Pancreas (tissue), 10 donors: ENCODE measurements around the gene SPA17. TPM values are rescaled to one million over a fixed set of nuclear protein-coding genes. Genes with fewer than 3 reads are reported as not detected.

Experiments
- ATAC-seq, 4 donors: fragments of 200-7000 bp; cut with Tn5 transposase; one replicate each; pipeline versions ENCODE4 v1.8.0 to v1.9.1; 2020; ENCODE audit warnings: mild to moderate bottlenecking in 4 of 4, moderate library complexity in 4 of 4
- DNase-seq, 6 donors: peaks; one replicate each; pipeline ENCODE4 v3.0.0-alpha.2; 2020
- FAIRE-seq: peaks from 2 replicates; lab custom pipeline; 2012; peaks lifted over from hg19 to GRCh38; lab: Jason Lieb, UNC
- H3K27ac ChIP-seq, 4 donors: fragments of 200-600 bp; sonication (generic); 1 replicate in 3 of 4; 2 replicates in 1 of 4; pipeline versions ENCODE4 v1.5.0 to v1.8.0; 2020
- H3K27me3 ChIP-seq, 4 donors: fragments of 200-600 bp; one replicate each; pipeline ENCODE4 v1.8.0; 2021
- H3K36me3 ChIP-seq, 3 donors: fragments of 200-600 bp; sonication (generic) in 1 of 3; one replicate each; pipeline versions ENCODE4 v1.5.0 to v1.8.0; 2020 to 2021
- H3K4me1 ChIP-seq, 3 donors: fragments of 200-600 bp; one replicate each; pipeline ENCODE4 v1.8.0; 2021
- H3K4me3 ChIP-seq, 4 donors: fragments of 200-600 bp; sonication (generic) in 2 of 4; one replicate each; pipeline versions ENCODE4 v1.5.0 to v1.8.0; 2020 to 2021
- H3K9me3 ChIP-seq, 4 donors: fragments of 200-600 bp; one replicate each; pipeline ENCODE4 v1.8.0; 2021
- WGBS, 2 donors: extraction: QIAGEN DNeasy Blood & Tissue Kit; methylation state at CpG; one replicate each; pipeline ENCODE4 v1.1.7; 2013; 5-methylcytosine and 5-hydroxymethylcytosine counted together
- intact Hi-C, 3 donors: fragments of 100-400 bp; cut with DNase I; formaldehyde crosslinking; loops; one replicate each; pipeline versions ENCODE4 v1.11.1 to v1.14.2; 2022
- polyA plus RNA-seq, 2 donors: library from polyadenylated mRNA; stranded (reverse); fragments of 200-250 nt; gene quantifications; one replicate each; pipeline ENCODE4 v1.2.3, GENCODE V29; 2013
- total RNA-seq, 6 donors: library from RNA; stranded (reverse); fragmentation: NEBNext Ultra II Directional in 4 of 6; extraction: Animal tissue kit (Norgen Biotek cat#: 25700) in 4 of 6; gene quantifications; one replicate each; pipeline versions ENCODE4 v1.2.1 to v1.2.4, GENCODE V29; 2021 to 2023
- TF ChIP-seq, protein P1 (sequence below), 4 donors: fragments of 200-600 bp; sonication (generic) in 3 of 4; IDR thresholded peaks; one replicate each; pipeline versions ENCODE4 v1.5.0 to v1.8.0; 2021; ENCODE audit warnings: antibody characterized with exemption in 4 of 4
- donor health status: healthy with polysubstance abuse.
- donor health status: DM: no; HTN: no; CAD: no; lungs with moderate emphysema.
- donor health status: DM: no; HTN: no; CAD: no.
- donor health status: control.
- donor health status: control.
- donor health status: Bipolar disorder and iron deficiency.
- donor health status: DM: yes; HTN: yes; CAD: no.
- donor health status: DM: no; HTN: no; CAD: no.
- donor health status: DM: no; HTN: no; CAD: no.
- donor health status: DM: yes; HTN: yes; CAD: no.

SPA17 gene
- total and polyA plus RNA-seq, 8 donors: 1.2 to 7.3 (median 2.4) TPM

DNA sequence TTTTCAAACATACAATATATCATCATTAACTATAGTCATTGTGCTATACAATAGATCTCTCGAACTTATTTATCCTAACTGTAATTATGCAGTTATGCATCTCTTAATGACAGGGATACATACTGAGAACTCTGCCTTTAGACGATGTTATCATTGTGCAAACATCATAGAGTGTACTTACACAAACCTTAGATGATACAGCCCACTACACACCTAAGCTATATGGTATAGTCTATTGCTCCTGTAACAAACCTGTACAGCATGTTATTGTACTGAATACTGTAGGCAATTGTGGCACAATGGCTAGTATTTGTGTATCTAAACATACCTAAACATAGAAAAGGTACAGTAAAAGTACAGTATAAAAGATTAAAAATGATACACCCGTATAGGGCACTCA is 38.7 kb downstream of the SPA17 start:
- Histone ChIP-seq H3K9me3 (no peaks in the 10 kb centered on the region), H3K27me3 (peaks cover 0 to 5% (median 0%) of the 10 kb centered on the region in 4 donors), H3K4me3 (no peak overlapping the region), H3K27ac (no peak overlapping the region), H3K36me3 (no peaks in the 10 kb centered on the region), H3K4me1 (peaks cover 0 to 1% (median 0%) of the 10 kb centered on the region in 3 donors)
- ATAC-seq: no peak
- TF ChIP-seq, protein P1, sequence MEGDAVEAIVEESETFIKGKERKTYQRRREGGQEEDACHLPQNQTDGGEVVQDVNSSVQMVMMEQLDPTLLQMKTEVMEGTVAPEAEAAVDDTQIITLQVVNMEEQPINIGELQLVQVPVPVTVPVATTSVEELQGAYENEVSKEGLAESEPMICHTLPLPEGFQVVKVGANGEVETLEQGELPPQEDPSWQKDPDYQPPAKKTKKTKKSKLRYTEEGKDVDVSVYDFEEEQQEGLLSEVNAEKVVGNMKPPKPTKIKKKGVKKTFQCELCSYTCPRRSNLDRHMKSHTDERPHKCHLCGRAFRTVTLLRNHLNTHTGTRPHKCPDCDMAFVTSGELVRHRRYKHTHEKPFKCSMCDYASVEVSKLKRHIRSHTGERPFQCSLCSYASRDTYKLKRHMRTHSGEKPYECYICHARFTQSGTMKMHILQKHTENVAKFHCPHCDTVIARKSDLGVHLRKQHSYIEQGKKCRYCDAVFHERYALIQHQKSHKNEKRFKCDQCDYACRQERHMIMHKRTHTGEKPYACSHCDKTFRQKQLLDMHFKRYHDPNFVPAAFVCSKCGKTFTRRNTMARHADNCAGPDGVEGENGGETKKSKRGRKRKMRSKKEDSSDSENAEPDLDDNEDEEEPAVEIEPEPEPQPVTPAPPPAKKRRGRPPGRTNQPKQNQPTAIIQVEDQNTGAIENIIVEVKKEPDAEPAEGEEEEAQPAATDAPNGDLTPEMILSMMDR (IDR thresholded peaks at IDR 0.05): no peak
- intact Hi-C loops: no loop called here
- 48 to 50% methylated on average over 3 of the region's 3 CpGs for WGBS, 2 donors
- FAIRE-seq: no peak
- DNase-seq: no peak

DNA sequence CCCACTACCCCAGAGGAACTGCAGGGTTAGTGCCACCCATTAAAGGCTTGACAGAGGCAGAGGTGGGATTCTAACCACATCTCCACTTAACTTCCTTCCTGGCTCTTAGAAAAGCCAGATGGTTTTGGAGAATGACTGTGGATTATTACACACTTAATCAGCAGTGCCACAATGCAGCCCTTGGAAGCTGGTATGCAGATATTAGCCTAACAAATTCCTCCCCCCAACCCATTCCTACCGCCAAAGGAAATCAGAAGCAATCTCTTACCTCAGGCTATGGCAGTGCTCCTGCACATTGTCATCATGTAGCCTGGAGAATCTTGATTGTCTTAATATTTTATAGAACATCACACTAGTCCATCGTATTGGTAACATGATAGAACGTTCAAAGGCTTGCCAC is 42.9 kb downstream of the SPA17 start:
- no peak overlapping the region for H3K27ac ChIP-seq
- DNase-seq: no peak
- no peak for FAIRE-seq

DNA sequence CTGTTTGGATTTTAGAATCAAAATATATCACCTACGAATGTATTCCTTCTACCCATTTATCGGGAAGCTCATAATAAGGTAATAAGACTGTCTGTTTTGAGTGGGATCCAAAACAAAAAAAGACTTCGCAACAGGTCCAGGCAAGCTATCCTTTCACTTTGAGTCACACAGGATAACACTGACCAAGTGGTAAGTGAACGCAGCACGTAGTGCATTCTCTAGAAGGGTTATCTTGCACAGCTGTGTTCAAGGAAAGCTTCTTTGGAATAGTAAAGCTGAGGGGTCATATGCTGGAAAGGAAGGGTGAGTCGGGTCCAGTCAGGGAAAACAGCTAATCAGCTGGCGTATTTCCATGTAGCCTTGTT is 43.7 kb downstream of the SPA17 start:
- intact Hi-C loops: no loop called here
- Histone ChIP-seq H3K27ac (no peak overlapping the region), H3K4me3 (peak overlapping the region in 1 of 4 donors; percentile 46), H3K27me3 (peaks cover 0 to 27% (median 0%) of the 10 kb centered on the region in 4 donors), H3K9me3 (no peaks in the 10 kb centered on the region), H3K4me1 (peaks cover 0 to 5% (median 0%) of the 10 kb centered on the region in 3 donors), H3K36me3 (no peaks in the 10 kb centered on the region)
- FAIRE-seq: no peak
- ATAC-seq: peak; percentile 6 to 48 (median 36)
- 38 to 49% methylated on average over 7 of the region's 7 CpGs for WGBS, 2 donors
- TF ChIP-seq, protein P1 (IDR thresholded peaks at IDR 0.05): no peak
- no peak for DNase-seq

More for the DNA sequence above, 42.9 kb downstream of the SPA17 start:
- intact Hi-C loops: no loop called here
- Histone ChIP-seq H3K36me3 (no peaks in the 10 kb centered on the region), H3K4me3 (no peak overlapping the region), H3K27me3 (peaks cover 0 to 27% (median 0%) of the 10 kb centered on the region in 4 donors), H3K9me3 (no peaks in the 10 kb centered on the region), H3K4me1 (peaks cover 0 to 5% (median 0%) of the 10 kb centered on the region in 3 donors)
- 59 to 74% methylated on average over 3 of the region's 3 CpGs for WGBS, 2 donors
- TF ChIP-seq, protein P1 (IDR thresholded peaks at IDR 0.05): no peak
- no peak for ATAC-seq

DNA sequence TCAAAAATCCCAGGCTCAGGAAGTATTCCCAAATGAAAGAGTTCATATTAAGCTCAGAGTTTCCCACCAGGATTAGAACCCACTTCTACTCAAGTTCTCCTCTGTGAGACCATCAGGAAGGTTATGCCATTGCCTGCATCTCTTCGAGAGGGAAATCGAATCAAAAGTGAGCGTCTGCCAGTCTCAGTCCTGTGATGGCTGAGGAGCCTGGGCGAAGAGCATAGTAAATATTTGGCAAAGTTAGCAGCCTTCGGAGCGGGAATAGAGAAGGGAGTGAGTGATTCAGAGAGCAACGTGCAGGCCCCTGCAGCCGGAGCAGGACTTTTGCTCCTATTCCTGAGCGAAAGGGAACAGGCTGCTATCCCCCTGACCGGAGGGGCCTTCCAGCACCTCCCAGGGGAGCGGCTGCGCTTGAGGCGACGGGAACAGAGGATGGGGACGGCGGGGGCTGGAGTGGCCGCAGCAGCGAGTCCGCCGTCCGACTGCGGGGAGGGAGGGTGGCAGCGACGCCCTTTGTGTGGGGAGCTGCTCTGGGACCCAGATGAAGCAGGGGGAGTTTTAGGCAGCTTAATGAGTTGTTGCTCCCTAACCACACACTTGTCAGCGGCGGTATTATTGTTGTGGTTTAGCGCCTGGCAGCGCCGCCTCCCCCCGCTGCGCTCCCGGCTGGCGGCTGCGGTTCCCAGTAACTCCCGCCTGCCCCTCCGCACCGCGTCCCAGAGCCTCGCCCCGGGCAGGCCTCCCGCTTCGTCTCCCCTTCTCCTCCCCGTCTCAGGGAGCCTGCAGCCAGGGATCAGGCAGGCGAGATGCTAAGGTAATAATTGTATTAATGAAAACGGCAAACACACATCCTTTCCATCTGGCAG is 44.3 kb downstream of the SPA17 start:
- DNase-seq (peak in 1 of 6 donors; percentile 59), ATAC-seq (peak; percentile 43 to 75 (median 71)), FAIRE-seq (no peak)
- peak overlapping the region in 3 of 4 donors; percentile 9 to 46 (median 31) for H3K4me3 ChIP-seq
- intact Hi-C loops: no loop called here
- 1% methylated on average over 44 to 45 of the region's 45 CpGs for WGBS, 2 donors
- H3K9me3 ChIP-seq: no peaks in the 10 kb centered on the region
- H3K36me3 ChIP-seq: no peaks in the 10 kb centered on the region
- H3K4me1 ChIP-seq: peaks cover 0 to 5% (median 0%) of the 10 kb centered on the region in 3 donors
- no peak overlapping the region for H3K27ac ChIP-seq
- H3K27me3 ChIP-seq: peaks cover 0 to 27% (median 0%) of the 10 kb centered on the region in 4 donors
- TF ChIP-seq, protein P1 (IDR thresholded peaks at IDR 0.05): no peak

DNA sequence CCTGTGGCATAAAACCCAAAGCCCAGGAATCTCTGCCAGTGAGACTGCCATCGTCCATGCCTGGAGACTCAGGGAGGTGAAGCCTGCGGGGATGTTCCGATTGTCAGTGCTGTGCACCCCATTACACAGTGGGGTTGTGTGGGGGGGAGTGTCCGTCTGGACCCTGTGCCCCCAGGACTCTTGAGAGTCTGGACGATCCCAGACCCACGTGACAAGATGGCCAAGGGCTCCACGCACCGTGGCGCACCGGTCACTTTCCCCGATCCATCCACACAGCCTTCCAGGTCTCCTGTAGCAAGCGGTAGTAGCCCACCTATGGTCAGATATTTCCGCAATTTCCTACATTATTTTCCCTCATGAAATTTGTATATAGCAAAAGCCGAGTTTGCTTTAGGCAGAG is 45.1 kb downstream of the SPA17 start:
- TF ChIP-seq, protein P1 (IDR thresholded peaks at IDR 0.05): no peak
- intact Hi-C loops: no loop called here
- WGBS, 2 donors: 26 to 33% methylated on average over 14 of the region's 14 CpGs
- H3K4me3 ChIP-seq: no peak overlapping the region
- no peaks in the 10 kb centered on the region for H3K9me3 ChIP-seq
- no peak for ATAC-seq
- H3K27ac ChIP-seq: no peak overlapping the region
- no peak for DNase-seq
- FAIRE-seq: no peak
- H3K27me3 ChIP-seq: peaks cover 0 to 27% (median 0%) of the 10 kb centered on the region in 4 donors
- no peaks in the 10 kb centered on the region for H3K36me3 ChIP-seq
- peaks cover 0 to 5% (median 0%) of the 10 kb centered on the region in 3 donors for H3K4me1 ChIP-seq
